HG02852 (cell line): ENCODE results near the gene ERP44.

ENCODE experiments used
- ATAC-seq: cut with Tn5 transposase; IDR thresholded peaks from one replicate; pipeline ENCODE4 v1.9.1; 2021; ENCODE audit warnings: mild to moderate bottlenecking, moderate library complexity; ENCODE audit not compliant: unreplicated experiment

ERP44 gene

GRCh38 chr9:99954819-99955218, 144.0 kb downstream of the ERP44 start:
- ATAC-seq: peak; percentile 62

- ATAC-seq: peak; percentile 57
These were observed 144.8 kb downstream of the ERP44 start for GRCh38 chr9:99953861-99954507.

GRCh38 chr9:99948896-99949295, 149.9 kb downstream of the ERP44 start:
- no peak for ATAC-seq

- no peak for ATAC-seq
These were observed 150.3 kb downstream of the ERP44 start for GRCh38 chr9:99948482-99948881.

- no peak for ATAC-seq
These were observed 151.4 kb downstream of the ERP44 start for GRCh38 chr9:99947395-99947794.

- no peak for ATAC-seq
These were observed 161.7 kb downstream of the ERP44 start for GRCh38 chr9:99936947-99937587.

- no peak for ATAC-seq
These were observed 167.5 kb downstream of the ERP44 start for GRCh38 chr9:99931155-99931840.

GRCh38 chr9:99929652-99930051, 169.1 kb downstream of the ERP44 start:
- no peak for ATAC-seq
